ENCODE measurements around the gene SLC6A16. TPM values are rescaled to one million over a fixed set of nuclear protein-coding genes. Genes with fewer than 3 reads are reported as not detected.
"Not testable (repeated sequence)": the region's sequence is repeated elsewhere in the genome, so short reads cannot be mapped to it uniquely, and the experiment has no call there.

The SLC6A16 gene
- total RNA-seq, 2 experiments from 2014 or later: 1.0 to 1.3 TPM

DNA sequence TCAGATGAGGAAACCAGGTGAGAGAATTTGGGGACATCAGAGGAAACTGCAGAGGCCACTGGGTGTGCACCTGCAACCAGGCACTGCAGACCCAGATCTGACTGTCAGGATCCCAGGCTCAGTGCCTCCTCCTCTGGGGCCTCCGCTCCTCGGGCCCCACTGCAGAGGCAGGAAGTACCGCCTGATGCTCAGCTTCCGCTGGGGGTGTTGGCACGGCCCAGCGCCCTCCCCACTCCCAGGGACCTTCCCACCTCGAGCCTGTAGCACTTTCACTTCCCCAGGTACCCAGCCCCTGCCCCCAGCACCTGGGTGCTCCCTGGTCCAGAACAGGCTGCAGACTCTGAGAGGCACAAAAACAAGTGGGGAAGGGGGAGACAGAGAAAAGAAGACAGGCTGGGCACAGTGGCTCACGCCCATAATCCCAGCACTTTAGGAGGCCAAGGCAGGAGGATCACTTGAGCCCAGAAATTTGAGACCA, 8.9 kb upstream of the SLC6A16 start:
- ChIA-PET POLR2A (interaction anchor here (0.8 kb wide), 1 partner anchor 29 kb away, joined by 3 read pairs; the partner anchor contains the start of gene TEAD2), CTCF (interaction anchor here (1.2 to 2.0 kb wide), 3 partner anchors 32 to 142 kb away, joined by 3 to 8 read pairs (median 5); no protein-coding TSS in a partner anchor)
- no peaks in the 10 kb centered on the region for H3K9me3 Mint-ChIP-seq
- peak overlapping the region; percentile 76 for H3K4me3 Mint-ChIP-seq
- H3K27me3 Mint-ChIP-seq: no peaks in the 10 kb centered on the region
- peaks cover 18% of the 10 kb centered on the region for H3K36me3 Mint-ChIP-seq
- H3K4me1 Mint-ChIP-seq (ENCODE audit: low read depth): peaks cover 71% of the 10 kb centered on the region
- intact Hi-C loops (cut with micrococcal nuclease): loop anchor here (2.0 to 5.0 kb wide), 3 partner anchors 29 to 138 kb away; partner anchors contain the start of genes ALDH16A1, DKKL1, FLT3LG and PIH1D1
- peak overlapping the region; percentile 99 for H3K27ac Mint-ChIP-seq
- peak; percentile 84 for DNase-seq

DNA sequence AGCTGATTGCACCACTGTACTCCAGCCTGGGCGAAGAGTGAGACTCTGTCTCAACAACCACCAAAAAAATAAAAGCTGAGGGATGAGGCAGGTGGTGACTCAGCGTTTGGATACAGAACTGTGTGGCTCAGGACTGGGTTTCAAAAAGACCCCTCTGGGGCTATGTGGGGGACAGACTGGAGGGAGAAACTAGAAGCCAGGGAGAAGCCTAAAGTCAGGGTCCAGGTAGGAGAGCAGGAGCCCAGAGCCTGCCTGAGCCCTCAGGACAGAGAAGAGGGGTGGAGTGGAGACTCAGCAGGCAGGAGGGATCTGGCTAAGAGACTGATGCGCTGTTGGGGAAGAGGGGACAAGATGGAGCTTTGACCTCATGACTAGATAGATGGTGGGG, 8.4 kb upstream of the SLC6A16 start:
- Mint-ChIP-seq H3K4me1 (ENCODE audit: low read depth) (peaks cover 72% of the 10 kb centered on the region), H3K4me3 (peak overlapping the region; percentile 76), H3K27me3 (no peaks in the 10 kb centered on the region), H3K27ac (peak overlapping the region; percentile 99), H3K9me3 (no peaks in the 10 kb centered on the region), H3K36me3 (peaks cover 13% of the 10 kb centered on the region)
- intact Hi-C loops (cut with micrococcal nuclease): loop anchor here (5.0 kb wide), 2 partner anchors 119 to 139 kb away; partner anchors contain the start of genes ALDH16A1, FLT3LG and PIH1D1
- DNase-seq: peak; percentile 19
- ChIA-PET POLR2A (interaction anchor here (0.8 kb wide), 1 partner anchor 29 kb away, joined by 3 read pairs; the partner anchor contains the start of gene TEAD2), CTCF (interaction anchor here (1.5 to 2.0 kb wide), 2 partner anchors 32 to 143 kb away, joined by 3 to 8 read pairs; no protein-coding TSS in a partner anchor)

DNA sequence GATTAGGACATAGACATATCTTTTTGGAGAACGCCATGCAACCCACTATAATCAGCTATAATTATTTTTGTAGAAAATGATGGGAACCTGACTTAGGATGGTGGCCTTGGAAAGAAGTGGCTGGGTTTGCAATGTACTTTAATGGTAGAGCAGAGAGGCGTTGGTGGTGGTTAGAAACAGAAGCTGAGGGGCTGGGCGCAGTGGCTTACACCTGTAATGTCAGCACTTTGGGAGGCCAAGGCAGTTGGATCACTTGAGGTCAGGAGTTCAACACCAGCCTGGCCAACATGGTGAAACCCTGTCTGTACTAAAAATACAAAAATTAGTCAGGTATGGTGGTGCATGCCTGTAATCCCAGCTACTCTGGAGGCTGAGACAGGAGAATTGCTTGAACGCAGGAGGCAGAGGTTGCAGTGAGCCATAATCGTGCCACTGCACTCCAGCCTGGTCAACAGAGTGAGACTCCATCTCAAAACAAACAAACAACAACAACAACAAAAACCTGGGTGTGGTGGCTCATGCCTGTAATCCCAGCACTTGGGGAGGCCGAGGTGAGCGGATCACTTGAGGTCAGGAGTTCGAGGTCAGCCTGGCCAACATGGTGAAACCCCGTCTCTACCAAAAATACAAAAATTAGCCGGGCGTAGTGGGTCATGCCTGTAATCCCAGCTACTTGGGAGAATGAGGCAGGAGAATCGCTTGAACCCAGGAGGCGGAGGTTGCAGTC, 7.9 kb upstream of the SLC6A16 start:
- ChIA-PET CTCF (interaction anchor here (1.4 to 2.0 kb wide), 3 partner anchors 12 to 143 kb away, joined by 3 to 8 read pairs (median 4); no protein-coding TSS in a partner anchor), POLR2A (interaction anchor here (0.8 to 1.8 kb wide), 2 partner anchors 30 to 120 kb away, joined by 3 to 6 read pairs; partner anchors contain the start of genes ALDH16A1 and TEAD2)
- peaks cover 10% of the 10 kb centered on the region for H3K36me3 Mint-ChIP-seq
- H3K27me3 Mint-ChIP-seq, DNase-seq, H3K9me3 Mint-ChIP-seq: not testable (repeated sequence)
- H3K27ac Mint-ChIP-seq: peak overlapping the region; percentile 99
- peaks cover 72% of the 10 kb centered on the region for H3K4me1 Mint-ChIP-seq (ENCODE audit: low read depth)
- intact Hi-C loops (cut with micrococcal nuclease): loop anchor here (5.0 kb wide), 2 partner anchors 119 to 139 kb away; partner anchors contain the start of genes ALDH16A1, FLT3LG and PIH1D1
- H3K4me3 Mint-ChIP-seq: peak overlapping the region; percentile 76

DNA sequence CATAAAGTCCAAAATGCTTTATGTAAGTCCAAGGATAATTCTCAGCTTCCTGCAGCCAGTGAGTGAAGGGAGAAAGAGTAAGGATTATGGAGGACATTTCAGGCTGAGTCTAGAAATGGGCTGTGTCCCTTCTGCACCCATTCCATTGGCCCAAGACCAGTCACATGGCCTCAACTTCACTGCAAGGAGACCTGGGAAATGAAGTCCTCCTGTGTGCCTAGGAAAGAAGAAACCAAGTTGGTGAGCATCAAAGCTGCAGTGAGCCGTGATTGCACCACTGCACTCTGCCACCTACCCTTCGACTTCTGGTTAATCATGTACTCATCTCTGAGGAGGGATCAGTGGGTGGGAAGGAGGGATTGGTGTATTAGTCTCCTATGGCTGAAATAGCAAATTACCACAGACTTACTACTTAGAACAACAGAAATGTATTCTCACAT, 6.6 kb upstream of the SLC6A16 start:
- Mint-ChIP-seq H3K9me3 (no peaks in the 10 kb centered on the region), H3K4me1 (ENCODE audit: low read depth) (peaks cover 69% of the 10 kb centered on the region), H3K36me3 (peaks cover 4% of the 10 kb centered on the region), H3K27me3 (no peaks in the 10 kb centered on the region), H3K4me3 (peak overlapping the region; percentile 43), H3K27ac (peak overlapping the region; percentile 99)
- DNase-seq: peak; percentile 80
- intact Hi-C loops (cut with micrococcal nuclease): loop anchor here (5.0 kb wide), 2 partner anchors 121 to 141 kb away; partner anchors contain the start of genes ALDH16A1, FLT3LG and PIH1D1
- ChIA-PET CTCF (interaction anchor here (0.9 to 7.5 kb wide), 3 partner anchors 13 to 66 kb away, joined by 3 to 40 read pairs (median 4); no protein-coding TSS in a partner anchor), POLR2A (interaction anchor here (0.6 to 1.8 kb wide), 2 partner anchors 16 to 122 kb away, joined by 4 to 6 read pairs; partner anchors contain the start of gene ALDH16A1)

DNA sequence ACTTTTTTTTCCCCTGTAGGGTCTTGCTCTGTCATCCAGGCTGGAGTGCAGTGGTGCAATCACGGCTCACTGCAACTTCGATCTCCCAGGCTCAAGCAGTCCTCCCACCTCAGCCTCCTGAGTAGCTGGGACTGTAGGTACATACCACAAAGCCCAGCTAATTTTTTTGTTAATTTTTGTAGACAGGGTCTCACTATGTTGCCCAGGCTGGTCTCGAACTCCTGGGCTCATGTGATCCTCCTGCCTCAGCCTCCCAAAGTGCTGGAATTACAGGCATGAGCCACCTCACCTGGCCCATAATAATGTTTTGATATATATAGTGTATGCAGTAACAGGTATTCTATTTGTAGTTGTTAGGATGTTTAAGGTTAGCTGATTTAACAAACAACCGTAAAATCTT, 6.2 kb upstream of the SLC6A16 start:
- H3K4me3 Mint-ChIP-seq: peak overlapping the region; percentile 43
- ChIA-PET POLR2A (interaction anchor here (0.6 to 1.8 kb wide), 2 partner anchors 16 to 122 kb away, joined by 4 to 6 read pairs; partner anchors contain the start of gene ALDH16A1), CTCF (interaction anchor here (0.6 to 7.5 kb wide), 4 partner anchors 14 to 239 kb away, joined by 3 to 40 read pairs (median 4); no protein-coding TSS in a partner anchor)
- H3K9me3 Mint-ChIP-seq, H3K27me3 Mint-ChIP-seq, H3K36me3 Mint-ChIP-seq, DNase-seq: not testable (repeated sequence)
- peaks cover 64% of the 10 kb centered on the region for H3K4me1 Mint-ChIP-seq (ENCODE audit: low read depth)
- intact Hi-C loops (cut with micrococcal nuclease): loop anchor here (5.0 kb wide), 2 partner anchors 121 to 141 kb away; partner anchors contain the start of genes ALDH16A1, FLT3LG and PIH1D1
- H3K27ac Mint-ChIP-seq: peak overlapping the region; percentile 99

DNA sequence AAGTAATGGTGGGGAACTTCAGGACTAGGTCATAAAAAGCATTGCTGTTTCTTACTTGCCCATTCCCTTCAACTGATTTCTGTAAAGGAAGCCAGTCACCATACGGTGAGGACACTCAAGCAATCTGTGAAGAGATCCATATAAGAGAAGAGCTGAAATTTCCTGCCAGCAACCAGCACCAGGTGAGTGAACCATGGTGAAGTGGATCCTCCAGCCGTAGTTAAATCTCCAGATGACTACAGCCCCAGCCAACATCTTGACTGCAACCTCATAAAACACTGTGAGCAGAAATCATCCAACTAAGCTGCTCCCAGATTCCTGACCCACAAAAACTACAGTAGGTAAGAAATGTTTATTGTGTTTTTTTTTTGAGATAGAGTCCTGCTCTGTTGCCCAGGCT, 3.8 kb upstream of the SLC6A16 start:
- Mint-ChIP-seq H3K36me3 (peaks cover 4% of the 10 kb centered on the region), H3K9me3 (no peaks in the 10 kb centered on the region), H3K27ac (peak overlapping the region; percentile 49), H3K4me3 (no peak overlapping the region), H3K27me3 (no peaks in the 10 kb centered on the region), H3K4me1 (ENCODE audit: low read depth) (peaks cover 53% of the 10 kb centered on the region)
- intact Hi-C loops (cut with micrococcal nuclease): loop anchor here (1.0 kb wide), 2 partner anchors 62 to 102 kb away; no protein-coding TSS in a partner anchor
- CTCF ChIA-PET: interaction anchor here (1.1 to 7.5 kb wide), 3 partner anchors 12 to 30 kb away, joined by 3 to 40 read pairs (median 5); no protein-coding TSS in a partner anchor
- POLR2A ChIA-PET: no interaction called here
- no peak for DNase-seq

DNA sequence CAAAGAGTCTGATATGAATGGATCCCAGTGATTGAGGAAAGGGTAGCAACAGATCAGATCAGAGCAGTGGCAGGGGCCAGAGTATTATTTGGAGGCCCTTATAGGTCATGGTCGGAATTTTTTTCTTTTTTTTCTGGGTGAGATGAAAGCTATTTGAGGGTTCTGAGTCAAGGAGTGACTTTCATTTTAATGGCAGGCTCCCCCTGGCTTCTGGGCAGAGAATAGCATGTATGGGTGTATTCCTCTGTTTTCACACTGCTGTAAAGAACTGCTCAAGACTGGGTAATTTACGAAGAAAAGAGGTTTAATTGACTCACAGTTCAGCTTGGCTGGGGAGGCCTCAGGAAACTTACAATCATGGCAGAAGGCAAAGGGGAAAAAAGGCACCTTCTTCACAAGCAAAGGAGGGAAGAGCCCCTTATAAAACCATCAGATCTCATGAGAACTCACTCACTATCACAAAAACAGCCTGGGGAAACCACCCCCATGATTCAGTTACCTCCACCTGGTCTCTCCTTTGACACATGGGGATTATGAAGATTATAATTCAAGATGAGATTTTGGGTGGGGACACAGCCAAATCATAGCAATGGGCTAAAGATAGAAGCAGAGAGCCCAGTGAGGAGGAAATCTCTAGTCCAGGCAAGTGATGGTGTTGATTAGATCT, 3.0 kb upstream of the SLC6A16 start:
- Mint-ChIP-seq H3K36me3 (peaks cover 4% of the 10 kb centered on the region), H3K4me1 (ENCODE audit: low read depth) (peaks cover 46% of the 10 kb centered on the region), H3K27me3 (no peaks in the 10 kb centered on the region), H3K4me3 (no peak overlapping the region), H3K27ac (peak overlapping the region; percentile 49), H3K9me3 (no peaks in the 10 kb centered on the region)
- peak; percentile 72 for DNase-seq
- intact Hi-C loops (cut with micrococcal nuclease): loop anchor here (1.0 kb wide), 2 partner anchors 62 to 102 kb away; no protein-coding TSS in a partner anchor
- POLR2A ChIA-PET: interaction anchor here (0.6 kb wide), 1 partner anchor 151 kb away, joined by 3 read pairs; no protein-coding TSS in a partner anchor
- CTCF ChIA-PET: interaction anchor here (0.6 to 7.5 kb wide), 15 partner anchors 9 to 1013 kb away, joined by 3 to 40 read pairs (median 4); no protein-coding TSS in a partner anchor

DNA sequence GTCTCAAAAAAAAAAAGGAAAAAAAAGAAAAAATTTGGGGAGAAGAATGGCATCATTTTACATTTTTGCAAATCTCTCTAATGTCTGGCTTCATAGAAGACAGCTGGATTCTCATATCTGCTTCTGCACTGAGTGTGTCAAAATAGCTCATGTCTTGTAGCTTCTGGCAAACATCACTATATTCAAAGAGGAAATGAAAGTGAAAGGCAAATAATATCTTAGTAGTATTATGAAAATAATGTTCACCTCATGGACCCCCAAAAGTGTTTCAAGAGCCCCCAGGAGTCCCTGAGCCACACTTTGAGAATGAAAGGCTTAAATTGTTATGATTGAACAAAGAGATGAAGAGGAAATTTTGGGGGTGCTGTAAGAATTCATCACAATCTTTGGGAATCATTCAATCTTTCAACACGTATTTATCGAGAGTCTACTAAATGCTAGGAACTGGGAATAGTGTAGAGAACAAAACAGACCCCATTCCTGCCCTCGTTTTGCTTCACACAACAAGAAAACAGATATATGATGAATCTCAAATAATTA, 1.2 kb upstream of the SLC6A16 start:
- POLR2A ChIA-PET: no interaction called here
- Mint-ChIP-seq H3K27ac (no peak overlapping the region), H3K27me3 (no peaks in the 10 kb centered on the region), H3K4me3 (no peak overlapping the region), H3K4me1 (ENCODE audit: low read depth) (peaks cover 30% of the 10 kb centered on the region), H3K9me3 (no peaks in the 10 kb centered on the region), H3K36me3 (peaks cover 4% of the 10 kb centered on the region)
- intact Hi-C loops (cut with micrococcal nuclease): no loop called here
- CTCF ChIA-PET: interaction anchor here (0.7 to 7.5 kb wide), 3 partner anchors 25 to 229 kb away, joined by 3 to 40 read pairs (median 4); no protein-coding TSS in a partner anchor
- no peak for DNase-seq

DNA sequence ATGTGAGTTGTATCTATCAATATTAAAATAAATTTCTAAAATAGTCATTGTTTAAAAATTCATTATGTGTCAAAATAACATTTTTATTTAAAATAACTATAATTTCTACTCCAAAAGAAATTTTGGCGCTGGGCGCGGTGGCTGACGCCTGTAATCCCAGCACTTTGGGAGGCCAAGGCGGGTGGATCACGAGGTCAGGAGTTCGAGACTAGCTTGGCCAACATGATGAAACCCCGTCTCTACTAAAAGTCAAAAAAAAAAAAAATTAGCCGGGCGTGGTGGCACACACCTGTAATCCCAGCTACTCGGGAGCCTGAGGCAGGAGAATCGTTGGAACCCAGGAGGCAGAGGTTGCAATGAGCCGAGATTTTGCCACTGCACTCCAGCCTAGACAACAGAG, 765 bp upstream of the SLC6A16 start:
- H3K4me3 Mint-ChIP-seq; H3K36me3 Mint-ChIP-seq; intact Hi-C loops (cut with micrococcal nuclease); DNase-seq; H3K27me3 Mint-ChIP-seq; H3K27ac Mint-ChIP-seq; POLR2A ChIA-PET; H3K9me3 Mint-ChIP-seq: not testable (repeated sequence)
- CTCF ChIA-PET: interaction anchor here (0.7 to 7.5 kb wide), 3 partner anchors 25 to 228 kb away, joined by 3 to 40 read pairs (median 4); no protein-coding TSS in a partner anchor
- H3K4me1 Mint-ChIP-seq (ENCODE audit: low read depth): peaks cover 26% of the 10 kb centered on the region

DNA sequence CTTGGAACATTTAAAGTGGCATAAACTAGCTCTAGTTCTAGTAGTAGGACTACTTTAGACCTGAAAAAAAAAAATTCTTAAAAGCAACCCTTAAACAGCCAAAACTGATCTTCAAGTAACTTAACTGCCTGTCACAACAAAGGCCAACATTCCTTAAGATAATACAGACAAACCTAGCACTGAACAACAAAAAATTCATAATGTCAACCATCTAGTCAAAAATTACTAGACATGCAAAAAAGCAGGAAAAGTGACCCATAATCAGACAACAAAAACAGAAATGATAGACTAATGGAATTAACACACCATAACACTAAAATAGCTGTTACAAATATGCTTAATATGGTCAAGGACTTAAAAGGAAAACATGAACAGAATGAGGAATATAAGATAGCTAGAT, 6.7 kb downstream of the SLC6A16 start:
- POLR2A ChIA-PET: no interaction called here

DNA sequence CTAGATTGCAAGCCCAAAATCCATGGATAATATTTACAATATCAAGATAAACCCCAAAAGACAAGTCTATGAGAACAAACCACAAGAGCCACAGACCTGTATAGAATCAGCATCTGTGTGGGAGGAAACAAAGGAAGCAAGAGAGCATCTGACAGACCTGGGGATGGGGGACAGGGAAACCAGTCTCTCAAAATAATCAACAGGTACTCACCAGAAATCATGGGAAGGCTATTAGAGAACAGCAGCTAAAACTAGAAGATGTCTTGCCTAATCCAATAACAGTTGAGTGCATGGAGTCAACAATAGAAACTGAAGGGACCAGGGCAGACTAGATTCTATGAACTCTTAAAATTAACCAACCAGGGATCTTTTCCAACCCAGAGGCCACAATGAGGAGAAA, 8.7 kb downstream of the SLC6A16 start:
- H3K4me3 Mint-ChIP-seq: no peak overlapping the region
- DNase-seq: no peak
- ChIA-PET POLR2A (no interaction called here), CTCF (interaction anchor here (1.0 to 1.8 kb wide), 2 partner anchors 11 to 15 kb away, joined by 3 to 5 read pairs; no protein-coding TSS in a partner anchor)
- H3K36me3 Mint-ChIP-seq: peaks cover 12% of the 10 kb centered on the region
- H3K27me3 Mint-ChIP-seq: no peaks in the 10 kb centered on the region
- no peak overlapping the region for H3K27ac Mint-ChIP-seq
- intact Hi-C loops (cut with micrococcal nuclease): no loop called here
- H3K4me1 Mint-ChIP-seq (ENCODE audit: low read depth): peaks cover 4% of the 10 kb centered on the region
- peaks cover 10% of the 10 kb centered on the region for H3K9me3 Mint-ChIP-seq

More for the DNA sequence above, 6.7 kb downstream of the SLC6A16 start:
- Mint-ChIP-seq H3K4me1 (ENCODE audit: low read depth) (peaks cover 4% of the 10 kb centered on the region), H3K36me3 (peaks cover 12% of the 10 kb centered on the region), H3K9me3 (peaks cover 10% of the 10 kb centered on the region), H3K27ac (no peak overlapping the region), H3K27me3 (no peaks in the 10 kb centered on the region), H3K4me3 (no peak overlapping the region)
- intact Hi-C loops (cut with micrococcal nuclease): no loop called here
- CTCF ChIA-PET: interaction anchor here (1.1 to 2.0 kb wide), 2 partner anchors 9 to 17 kb away, joined by 4 to 11 read pairs; no protein-coding TSS in a partner anchor
- DNase-seq: no peak

Measured in activated CD4-positive, alpha-beta memory T cell treated with anti-CD3 and anti-CD28 coated beads for 36 hours (primary cell).